Ascending aorta (tissue), 2 donors: ENCODE data around the gene SSH2. TPM values are rescaled to one million over a fixed set of nuclear protein-coding genes. Genes with fewer than 3 reads are reported as not detected.

Experiments
- DNase-seq, 2 donors: peaks; one replicate each; pipeline ENCODE4 v3.0.0-alpha.2; 2019; ENCODE audit warnings: low spot score in 2 of 2
- H3K27ac ChIP-seq, 2 donors: fragments of 200-600 bp; sonication (generic); one replicate each; pipeline ENCODE4 v1.5.1; 2016 to 2017; ENCODE audit warnings: mild to moderate bottlenecking in 1 of 2
- H3K27me3 ChIP-seq: fragments of 200-600 bp; sonication (generic); one replicate; pipeline ENCODE4 v1.5.1; 2017
- H3K36me3 ChIP-seq, 2 donors: fragments of 200-600 bp; sonication (generic); one replicate each; pipeline ENCODE4 v1.5.1; 2016
- H3K4me1 ChIP-seq, 2 donors: fragments of 200-600 bp; sonication (generic); one replicate each; pipeline ENCODE4 v1.5.1; 2016 to 2017; ENCODE audit warnings: mild to moderate bottlenecking in 1 of 2
- H3K4me3 ChIP-seq, 2 donors: fragments of 200-600 bp; sonication (generic); one replicate each; pipeline ENCODE4 v1.5.1; 2016 to 2017; ENCODE audit warnings: mild to moderate bottlenecking in 1 of 2
- H3K9me3 ChIP-seq, 2 donors: fragments of 200-600 bp; sonication (generic); one replicate each; pipeline ENCODE4 v1.5.1; 2016
- CTCF ChIP-seq, 3 experiments: fragments of 200-600 bp in 2 of 3; fragments of 450-650 bp in 1 of 3; sonication (generic) in 2 of 3; IDR thresholded peaks; one replicate each; pipeline ENCODE4 v1.5.1; 2016 to 2019; ENCODE audit warnings: antibody characterized with exemption in 3 of 3, mild to moderate bottlenecking in 1 of 3, moderate library complexity in 1 of 3
- intact Hi-C: fragments of 100-400 bp; cut with DNase I; formaldehyde crosslinking; loops from one replicate; pipeline ENCODE4 v1.15.1; 2023
- total RNA-seq: library from RNA; depleted of rRNA; stranded (reverse); fragments of >200 nt; gene quantifications from one replicate; pipeline ENCODE4 v1.1.0, GENCODE V29; 2016

SSH2 gene
- total RNA-seq, 1 donor from 2014 or later, result 7.9 TPM

GRCh38 chr17:29927546-29927945 is 2.5 kb downstream of the SSH2 start:
- no peak for DNase-seq
- intact Hi-C loops, result no loop called here
- Histone ChIP-seq H3K9me3 (no peaks in the 10 kb centered on the region), H3K36me3 (no peaks in the 10 kb centered on the region), H3K27me3 (no peaks in the 10 kb centered on the region), H3K4me3 (no peak overlapping the region), H3K4me1 (peaks cover 0 to 7% of the 10 kb centered on the region in 2 donors), H3K27ac (no peak overlapping the region)
- no peak for TF ChIP-seq CTCF (IDR thresholded peaks at IDR 0.05)

GRCh38 chr17:29924786-29925185 is 5.2 kb downstream of the SSH2 start:
- Histone ChIP-seq H3K4me1 (peaks cover 0 to 2% of the 10 kb centered on the region in 2 donors), H3K36me3 (no peaks in the 10 kb centered on the region), H3K9me3 (no peaks in the 10 kb centered on the region), H3K27me3 (no peaks in the 10 kb centered on the region), H3K27ac (no peak overlapping the region), H3K4me3 (no peak overlapping the region)
- DNase-seq, result no peak
- TF ChIP-seq CTCF (IDR thresholded peaks at IDR 0.05), result no peak
- intact Hi-C loops, result no loop called here

GRCh38 chr17:29918922-29919856 is 10.8 kb downstream of the SSH2 start:
- Histone ChIP-seq H3K4me1 (peaks cover 0 to 5% of the 10 kb centered on the region in 2 donors), H3K27me3 (no peaks in the 10 kb centered on the region), H3K9me3 (no peaks in the 10 kb centered on the region), H3K4me3 (no peak overlapping the region), H3K27ac (no peak overlapping the region), H3K36me3 (no peaks in the 10 kb centered on the region)
- intact Hi-C loops, result no loop called here
- no peak for TF ChIP-seq CTCF (IDR thresholded peaks at IDR 0.05)
- DNase-seq, result no peak

- intact Hi-C loops, result no loop called here
- Histone ChIP-seq H3K9me3 (no peaks in the 10 kb centered on the region), H3K4me3 (no peak overlapping the region), H3K36me3 (no peaks in the 10 kb centered on the region), H3K27ac (no peak overlapping the region), H3K27me3 (no peaks in the 10 kb centered on the region), H3K4me1 (peaks cover 0 to 5% of the 10 kb centered on the region in 2 donors)
- DNase-seq, result no peak
- TF ChIP-seq CTCF (IDR thresholded peaks at IDR 0.05), result no peak
These were observed 12.0 kb downstream of the SSH2 start for GRCh38 chr17:29918016-29918415.

GRCh38 chr17:29914819-29915537 is 15.1 kb downstream of the SSH2 start:
- H3K27me3 ChIP-seq, result no peaks in the 10 kb centered on the region
- no peak for DNase-seq
- intact Hi-C loops, result no loop called here
- no peak overlapping the region for H3K4me3 ChIP-seq
- H3K9me3 ChIP-seq, result no peaks in the 10 kb centered on the region
- H3K27ac ChIP-seq, result no peak overlapping the region
- TF ChIP-seq CTCF (IDR thresholded peaks at IDR 0.05), result no peak
- H3K4me1 ChIP-seq, result peaks cover 0 to 5% of the 10 kb centered on the region in 2 donors
- no peaks in the 10 kb centered on the region for H3K36me3 ChIP-seq
